Adrenal gland (tissue), 12 donors: ENCODE measurements around the gene ADAM33. TPM values are rescaled to one million over a fixed set of nuclear protein-coding genes. Genes with fewer than 3 reads are reported as not detected.

Experiments
- DNase-seq, 7 donors: peaks; one replicate each; pipeline ENCODE4 v3.0.0-alpha.2; 2019 to 2020
- H3K27ac ChIP-seq, 5 donors: fragments of 200-600 bp; sonication (generic) in 4 of 5; 1 replicate in 3 of 5; 2 replicates in 2 of 5; pipeline versions ENCODE4 v1.5.1 to v1.8.0; 2016 to 2020; ENCODE audit warnings: mild to moderate bottlenecking in 1 of 5
- H3K27me3 ChIP-seq: fragments of 200-600 bp; 2 replicates; pipeline ENCODE4 v1.8.0; 2021
- H3K36me3 ChIP-seq, 2 donors: fragments of 200-600 bp; replicated peaks in 1 of 2; 1 replicate in 1 of 2; 2 replicates in 1 of 2; pipeline versions ENCODE4 v1.5.1 to v1.8.0; 2018 to 2022
- H3K4me1 ChIP-seq, 2 donors: fragments of 200-600 bp; replicated peaks in 1 of 2; 1 replicate in 1 of 2; 2 replicates in 1 of 2; pipeline versions ENCODE4 v1.5.1 to v1.8.0; 2018 to 2021
- H3K4me3 ChIP-seq, 4 donors: fragments of 200-600 bp; sonication (generic) in 3 of 4; one replicate each; pipeline ENCODE4 v1.5.1; 2016 to 2018
- H3K9me3 ChIP-seq, 3 donors: fragments of 200-600 bp; sonication (generic) in 1 of 3; replicated peaks in 1 of 3; 1 replicate in 2 of 3; 2 replicates in 1 of 3; pipeline versions ENCODE4 v1.5.1 to v1.8.0; 2016 to 2021
- CTCF ChIP-seq, 6 experiments: fragments of 450-650 bp in 4 of 6; fragments of 200-600 bp in 2 of 6; sonication (generic) in 1 of 6; IDR thresholded peaks; 1 replicate in 5 of 6; 2 replicates in 1 of 6; pipeline versions ENCODE4 v1.5.1 to v1.8.0; 2016 to 2021; ENCODE audit warnings: antibody characterized with exemption in 6 of 6, mild to moderate bottlenecking in 2 of 6, moderate library complexity in 1 of 6
- POLR2A ChIP-seq, 2 donors: fragments of 450-650 bp; IDR thresholded peaks; one replicate each; pipeline ENCODE4 v1.6.1; 2017; ENCODE audit warnings: antibody characterized with exemption in 2 of 2, mild to moderate bottlenecking in 2 of 2, moderate library complexity in 1 of 2
- WGBS, 4 donors: extraction: QIAGEN DNeasy Blood & Tissue Kit in 2 of 4; methylation state at CpG; one replicate each; pipeline versions ENCODE4 v1.1.5 to v1.1.7; 2013 to 2017; 5-methylcytosine and 5-hydroxymethylcytosine counted together
- intact Hi-C, 2 donors: fragments of 100-400 bp; cut with DNase I; formaldehyde crosslinking; loops; one replicate each; pipeline versions ENCODE4 v1.14.1 to v1.15.0; 2022 to 2023
- polyA plus RNA-seq, 3 donors: library from polyadenylated mRNA; stranded (reverse); fragments of 200-250 nt in 2 of 3; fragments of 350-450 nt in 1 of 3; fragmentation: Illumina TruSeq in 1 of 3; extraction: RNeasy Lipid Tissue Mini Kit (QIAGEN cat#74804) in 1 of 3; gene quantifications; one replicate each; pipeline ENCODE4 v1.2.3, GENCODE V29; 2013 to 2014
- total RNA-seq, 9 donors: library from RNA; depleted of rRNA in 4 of 9; stranded (reverse); fragments of >200 nt in 4 of 9; fragments of 120-200 nt in 1 of 9; fragmentation: NEBNext Ultra II Directional in 1 of 9; extraction: Animal tissue kit (Norgen Biotek cat#: 25700) in 1 of 9; gene quantifications; one replicate each; pipeline versions ENCODE4 v1.1.0 to v1.2.4, GENCODE V29; 2013 to 2023
- donor health status: healthy with polysubstance abuse.
- donor health status: Bipolar disorder and iron deficiency.
- donor health status: DM: yes; HTN: yes; CAD: no.
- donor health status: DM: no; HTN: no; CAD: no.
- donor health status: DM: no; HTN: no; CAD: no.
- donor health status: DM: yes; HTN: yes; CAD: no.

The ADAM33 gene
- total and polyA plus RNA-seq, 12 donors = 0.42 to 65.0 (median 2.0) TPM

GRCh38 chr20:3678198-3678597 lies 3.6 kb downstream of the ADAM33 start:
- TF ChIP-seq CTCF (IDR thresholded peaks at IDR 0.05) = no peak
- TF ChIP-seq POLR2A (IDR thresholded peaks at IDR 0.05) = no peak
- Histone ChIP-seq H3K27me3 (peaks cover 31% of the 10 kb centered on the region), H3K9me3 (no peaks in the 10 kb centered on the region), H3K27ac (peak overlapping the region in 1 of 5 donors; percentile 22), H3K36me3 (no peaks in the 10 kb centered on the region), H3K4me1 (peaks cover 0 to 7% of the 10 kb centered on the region in 2 donors), H3K4me3 (no peak overlapping the region)
- no peak for DNase-seq
- 20 to 80% (median 71%) methylated on average over 1 to 2 of the region's 2 CpGs for WGBS, 4 donors
- intact Hi-C loops = loop anchor here in 1 of 2 donors (5.0 to 10.0 kb wide), 2 partner anchors 34 to 177 kb away; partner anchors contain the start of gene SIGLEC1

- Histone ChIP-seq H3K4me1 (peaks cover 0 to 7% of the 10 kb centered on the region in 2 donors), H3K27ac (peak overlapping the region in 1 of 5 donors; percentile 22), H3K27me3 (peaks cover 35% of the 10 kb centered on the region), H3K4me3 (no peak overlapping the region), H3K36me3 (no peaks in the 10 kb centered on the region), H3K9me3 (no peaks in the 10 kb centered on the region)
- intact Hi-C loops = loop anchor here (2.0 to 10.0 kb wide), 3 partner anchors 33 to 177 kb away; partner anchors contain the start of gene SIGLEC1 (in 1 of the 2)
- 66 to 70% (median 68%) methylated on average over 3 to 8 of the region's 8 CpGs for WGBS, 4 donors
- TF ChIP-seq CTCF (IDR thresholded peaks at IDR 0.05) = no peak
- no peak for TF ChIP-seq POLR2A (IDR thresholded peaks at IDR 0.05)
- DNase-seq = no peak
Measured at GRCh38 chr20:3677733-3678132, 4.1 kb downstream of the ADAM33 start.

GRCh38 chr20:3674995-3675900 lies 6.6 kb downstream of the ADAM33 start:
- no peaks in the 10 kb centered on the region for H3K4me1 ChIP-seq
- 31 to 43% (median 37%) methylated on average over 11 to 13 of the region's 13 CpGs for WGBS, 4 donors
- H3K27ac ChIP-seq = no peak overlapping the region
- peaks cover 32% of the 10 kb centered on the region for H3K27me3 ChIP-seq
- no peak for DNase-seq
- H3K4me3 ChIP-seq = no peak overlapping the region
- TF ChIP-seq CTCF (IDR thresholded peaks at IDR 0.05) (no peak), POLR2A (IDR thresholded peaks at IDR 0.05) (no peak)
- H3K36me3 ChIP-seq = no peaks in the 10 kb centered on the region
- no peaks in the 10 kb centered on the region for H3K9me3 ChIP-seq
- intact Hi-C loops = loop anchor here in 1 of 2 donors (5.0 to 10.0 kb wide), 2 partner anchors 37 to 180 kb away; partner anchors contain the start of gene SIGLEC1

GRCh38 chr20:3674447-3674846 lies 7.4 kb downstream of the ADAM33 start:
- intact Hi-C loops = loop anchor here in 1 of 2 donors (10.0 kb wide), 1 partner anchor 180 kb away; no protein-coding TSS in a partner anchor
- WGBS, 4 donors = 48 to 62% (median 58%) methylated on average over 8 to 10 of the region's 10 CpGs
- no peak for DNase-seq
- no peaks in the 10 kb centered on the region for H3K36me3 ChIP-seq
- TF ChIP-seq CTCF (IDR thresholded peaks at IDR 0.05) (no peak), POLR2A (IDR thresholded peaks at IDR 0.05) (no peak)
- no peak overlapping the region for H3K4me3 ChIP-seq
- peaks cover 32% of the 10 kb centered on the region for H3K27me3 ChIP-seq
- no peaks in the 10 kb centered on the region for H3K9me3 ChIP-seq
- H3K4me1 ChIP-seq = no peaks in the 10 kb centered on the region
- H3K27ac ChIP-seq = no peak overlapping the region
